Epithelial cell of proximal tubule (primary cell): ENCODE measurements around the gene BARD1. TPM values are rescaled to one million over a fixed set of nuclear protein-coding genes. Genes with fewer than 3 reads are reported as not detected.

Experiments used
- DNase-seq: peaks from one replicate; pipeline ENCODE4 v3.0.0-alpha.2; 2011; ENCODE audit warnings: low read depth
- H3K4me3 ChIP-seq: 2 replicates; pipeline ENCODE4 v1.5.1; 2011; ENCODE audit warnings: low read depth, mild to moderate bottlenecking, low read length
- total RNA-seq: library from RNA; depleted of rRNA; stranded (reverse); fragments of >200 nt; gene quantifications from 2 replicates; pipeline ENCODE4 v1.2.3, GENCODE V29; 2015
- TF ChIP-seq, protein P1 (sequence below): conservative IDR thresholded peaks from 2 replicates; pipeline ENCODE4 v1.5.1; 2012; ENCODE audit warnings: low read depth, mild to moderate bottlenecking, low read length

The BARD1 gene
- total RNA-seq, 1 donor from 2014 or later: 29.3 TPM

- TF ChIP-seq, protein P1, sequence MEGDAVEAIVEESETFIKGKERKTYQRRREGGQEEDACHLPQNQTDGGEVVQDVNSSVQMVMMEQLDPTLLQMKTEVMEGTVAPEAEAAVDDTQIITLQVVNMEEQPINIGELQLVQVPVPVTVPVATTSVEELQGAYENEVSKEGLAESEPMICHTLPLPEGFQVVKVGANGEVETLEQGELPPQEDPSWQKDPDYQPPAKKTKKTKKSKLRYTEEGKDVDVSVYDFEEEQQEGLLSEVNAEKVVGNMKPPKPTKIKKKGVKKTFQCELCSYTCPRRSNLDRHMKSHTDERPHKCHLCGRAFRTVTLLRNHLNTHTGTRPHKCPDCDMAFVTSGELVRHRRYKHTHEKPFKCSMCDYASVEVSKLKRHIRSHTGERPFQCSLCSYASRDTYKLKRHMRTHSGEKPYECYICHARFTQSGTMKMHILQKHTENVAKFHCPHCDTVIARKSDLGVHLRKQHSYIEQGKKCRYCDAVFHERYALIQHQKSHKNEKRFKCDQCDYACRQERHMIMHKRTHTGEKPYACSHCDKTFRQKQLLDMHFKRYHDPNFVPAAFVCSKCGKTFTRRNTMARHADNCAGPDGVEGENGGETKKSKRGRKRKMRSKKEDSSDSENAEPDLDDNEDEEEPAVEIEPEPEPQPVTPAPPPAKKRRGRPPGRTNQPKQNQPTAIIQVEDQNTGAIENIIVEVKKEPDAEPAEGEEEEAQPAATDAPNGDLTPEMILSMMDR: peak; percentile 65
- H3K4me3 ChIP-seq: no peak overlapping the region
- DNase-seq: no peak
Measured at GRCh38 chr2:214830794-214831346, 21.4 kb upstream of the BARD1 start.

DNA sequence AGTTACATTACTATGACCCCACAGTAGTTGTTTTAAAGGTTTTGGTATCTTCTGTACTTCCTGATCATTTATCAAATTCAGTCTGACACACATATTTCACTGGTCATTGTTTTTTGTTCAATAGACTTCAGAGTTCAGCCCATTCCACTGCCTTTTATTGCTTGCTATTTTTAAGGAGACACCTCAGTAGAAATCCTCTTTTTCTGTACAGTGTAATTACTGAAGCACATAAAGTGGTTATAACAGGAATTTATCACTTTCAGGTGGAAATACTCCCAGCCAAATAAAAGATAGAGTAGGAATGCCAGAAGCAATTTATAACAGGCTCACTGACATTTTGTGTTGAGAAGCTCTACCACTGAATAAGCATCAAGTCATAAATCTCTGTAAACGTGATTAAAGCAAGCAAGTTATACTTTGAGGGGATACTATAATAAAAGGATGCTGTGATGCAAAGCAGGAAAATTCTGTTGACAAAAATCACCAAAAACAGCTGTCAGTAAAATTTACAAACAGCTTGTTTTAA is 6.6 kb upstream of the BARD1 start:
- DNase-seq: no peak
- TF ChIP-seq, protein P1: no peak
- no peak overlapping the region for H3K4me3 ChIP-seq

GRCh38 chr2:214810671-214811070 is 1.2 kb upstream of the BARD1 start:
- TF ChIP-seq, protein P1: no peak
- DNase-seq: no peak

DNA sequence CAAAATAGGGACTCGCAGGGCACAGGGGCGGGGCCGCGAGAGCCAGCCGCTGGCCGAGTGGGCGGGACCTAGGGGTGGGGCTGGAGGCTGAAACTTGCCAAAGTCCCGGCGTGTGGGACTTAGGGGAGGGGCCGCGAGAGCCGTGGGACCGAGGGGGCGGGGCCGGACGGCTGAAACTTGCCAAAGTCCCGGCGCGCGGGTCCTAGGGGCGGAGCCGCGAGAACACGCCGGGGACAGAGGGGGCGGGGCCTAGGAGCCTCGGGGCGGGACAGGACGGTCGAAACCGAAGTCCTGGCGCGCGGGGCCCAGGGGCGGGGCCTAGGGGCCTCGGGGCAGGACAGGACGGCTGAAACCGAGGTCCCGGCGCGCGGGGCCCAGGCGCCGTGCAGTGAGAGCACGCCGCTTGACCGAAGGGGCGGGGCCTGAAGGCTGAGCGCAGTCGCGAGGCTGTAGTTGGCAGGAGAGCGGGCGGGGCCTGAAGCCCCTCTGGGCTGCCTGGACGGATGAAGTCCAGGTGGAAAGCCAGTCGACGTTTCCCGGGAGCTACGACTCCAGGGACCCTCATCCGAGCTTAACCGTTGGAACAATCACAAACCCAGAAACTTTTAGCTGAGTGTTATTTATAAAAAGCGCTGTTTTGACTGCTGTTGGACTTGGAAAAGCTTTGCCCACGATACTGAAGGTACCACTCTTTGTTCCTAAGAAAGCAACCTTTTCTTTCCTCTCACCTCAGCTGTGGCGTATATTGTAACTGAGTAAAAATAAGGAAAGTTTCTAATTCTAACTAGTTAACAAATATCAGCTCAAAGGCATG is 475 bp upstream of the BARD1 start:
- DNase-seq: peak; percentile 52
- TF ChIP-seq, protein P1: no peak
- peak overlapping the region; percentile 92 for H3K4me3 ChIP-seq

More at GRCh38 chr2:214810671-214811070, 1.2 kb upstream of the BARD1 start:
- peak overlapping the region; percentile 92 for H3K4me3 ChIP-seq

GRCh38 chr2:214807653-214808052 is 1.8 kb downstream of the BARD1 start:
- no peak for DNase-seq
- H3K4me3 ChIP-seq: peak overlapping the region; percentile 92
- TF ChIP-seq, protein P1: no peak

- no peak overlapping the region for H3K4me3 ChIP-seq
- no peak for DNase-seq
- TF ChIP-seq, protein P1: no peak
Measured at GRCh38 chr2:214801768-214802397, 7.6 kb downstream of the BARD1 start.
